Stimulated activated CD8-positive, alpha-beta memory T cell treated with anti-CD3 and anti-CD28 coated beads, Interleukin-7, amount 100 ng/mL, for 48 hours (primary cell): ENCODE results near the gene OVOL1.
"Not testable (repeated sequence)": the region's sequence is repeated elsewhere in the genome, so short reads cannot be mapped to it uniquely, and the experiment has no call there.

ENCODE experiments used
- DNase-seq, 2 donors: peaks; one replicate each; pipeline ENCODE4 v3.0.0-alpha.2; 2020; ENCODE audit warnings: low read depth in 1 of 2; ENCODE audit errors: extremely low read depth in 1 of 2

OVOL1 gene

DNA sequence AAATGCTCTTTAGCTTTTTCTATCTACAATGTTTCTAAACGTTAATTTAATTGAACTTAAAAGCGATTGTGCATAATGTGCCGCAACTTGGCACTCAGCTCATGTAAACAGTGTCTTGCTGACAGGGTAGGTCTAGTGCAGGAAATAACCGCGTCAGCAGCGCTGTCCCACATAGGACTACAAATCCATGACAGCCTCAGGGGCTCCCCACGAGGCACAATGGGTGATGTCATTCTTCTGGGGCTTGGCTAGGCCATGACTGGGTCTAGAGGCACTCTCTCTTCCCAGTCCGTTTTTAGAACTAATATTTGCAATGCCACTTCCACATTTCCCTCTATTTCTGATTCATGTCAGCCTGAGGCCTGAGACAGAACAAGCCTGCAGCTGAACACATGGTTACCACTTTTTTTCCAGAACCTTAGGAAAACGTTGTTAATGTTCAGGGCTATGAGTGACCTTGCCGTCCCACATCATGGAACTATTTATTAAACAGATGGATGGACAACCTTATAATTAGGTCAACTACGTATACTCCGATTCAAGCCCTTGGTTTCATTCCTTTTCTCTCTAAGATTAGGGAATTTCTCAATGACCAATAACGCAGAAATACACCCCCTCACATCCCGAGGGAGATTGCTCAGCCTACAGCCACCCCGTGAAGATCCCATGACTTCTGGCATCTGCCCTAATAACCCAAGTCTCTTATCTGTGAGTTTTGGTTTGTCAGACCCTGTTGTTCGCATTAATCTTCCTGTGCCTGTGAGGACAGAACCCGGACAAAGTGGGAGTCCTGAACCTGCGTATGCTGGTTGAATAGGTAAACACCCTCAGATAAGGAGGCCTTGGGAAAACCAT lies 27.5 kb downstream of the OVOL1 start:
- DNase-seq, result no peak

DNA sequence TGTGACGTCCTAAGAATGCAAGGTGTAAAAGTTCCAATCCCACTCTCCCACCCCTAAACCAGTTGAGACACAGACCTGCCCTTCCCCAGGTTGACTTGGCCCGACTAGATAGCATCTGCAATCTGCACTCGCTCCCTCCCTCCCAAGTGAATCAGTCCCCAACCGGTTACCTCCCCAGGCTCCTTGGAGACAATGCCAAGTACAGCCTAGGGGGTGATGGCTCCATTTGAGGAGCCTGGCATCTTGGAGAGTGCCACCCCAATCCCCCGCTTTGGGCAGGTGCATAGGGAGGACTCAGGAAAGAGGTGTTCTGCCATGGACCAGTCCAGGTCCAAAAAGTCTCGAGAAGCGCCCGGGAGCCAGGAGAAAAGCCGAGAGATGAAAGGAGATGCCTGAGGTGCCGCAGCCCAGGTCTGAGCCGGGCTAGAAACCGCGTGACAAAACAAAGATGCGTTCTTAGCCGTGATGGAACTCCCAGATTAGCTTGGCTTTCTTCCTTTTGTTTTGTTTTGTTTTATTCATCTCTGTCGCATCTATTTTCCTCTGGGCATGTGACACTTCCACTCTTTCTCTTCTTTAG lies 28.2 kb downstream of the OVOL1 start:
- no peak for DNase-seq

- DNase-seq, result no peak
These were observed 29.8 kb downstream of the OVOL1 start for GRCh38 chr11:65816696-65817095.

DNA sequence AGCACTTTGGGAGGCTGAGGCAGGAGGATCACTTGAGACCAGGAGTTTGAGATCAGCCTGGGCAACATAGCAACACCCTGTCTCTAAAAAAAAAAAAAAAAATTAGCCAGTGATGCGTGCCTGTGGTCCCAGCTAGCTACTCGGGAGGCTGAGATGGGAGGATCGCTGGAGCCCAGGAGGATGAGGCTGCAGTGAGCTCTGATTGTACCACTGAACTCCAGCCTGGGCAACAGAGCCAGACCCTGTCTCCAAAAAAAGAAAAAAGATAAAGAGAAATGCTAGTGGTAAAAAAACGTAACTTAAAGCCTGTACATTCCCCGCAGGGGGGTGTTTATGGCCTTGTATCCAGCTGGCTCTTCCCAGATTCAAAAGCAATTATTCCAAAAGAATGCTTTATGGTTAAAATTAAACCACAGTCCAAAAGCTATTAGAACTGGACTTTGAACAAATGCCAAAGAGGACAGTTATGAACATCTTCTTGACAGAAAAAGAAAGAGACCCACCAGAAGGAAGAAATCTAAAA lies 30.5 kb downstream of the OVOL1 start:
- DNase-seq, result no peak

GRCh38 chr11:65817835-65818680 lies 31.2 kb downstream of the OVOL1 start:
- DNase-seq, result peak; percentile 84 to 85

DNA sequence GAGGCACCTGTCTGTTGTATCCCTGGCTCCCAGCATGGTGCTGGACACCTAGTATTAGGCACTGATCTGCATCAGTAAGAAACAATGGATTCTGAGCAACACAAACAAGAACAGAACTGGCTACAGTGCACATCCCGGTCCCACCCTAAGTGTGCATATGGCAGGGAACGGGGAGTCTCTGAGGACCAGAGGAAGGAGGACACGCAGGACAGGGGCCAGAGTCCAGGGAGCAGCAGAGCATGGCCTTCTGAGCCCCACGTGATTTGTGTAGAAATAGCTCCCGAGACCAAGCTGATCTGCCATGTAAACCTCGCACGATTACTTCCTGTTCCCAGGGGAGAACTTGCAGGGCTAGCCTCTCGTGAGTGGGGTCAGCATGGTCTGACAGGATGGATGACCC lies 34.2 kb downstream of the OVOL1 start:
- DNase-seq, result no peak

DNA sequence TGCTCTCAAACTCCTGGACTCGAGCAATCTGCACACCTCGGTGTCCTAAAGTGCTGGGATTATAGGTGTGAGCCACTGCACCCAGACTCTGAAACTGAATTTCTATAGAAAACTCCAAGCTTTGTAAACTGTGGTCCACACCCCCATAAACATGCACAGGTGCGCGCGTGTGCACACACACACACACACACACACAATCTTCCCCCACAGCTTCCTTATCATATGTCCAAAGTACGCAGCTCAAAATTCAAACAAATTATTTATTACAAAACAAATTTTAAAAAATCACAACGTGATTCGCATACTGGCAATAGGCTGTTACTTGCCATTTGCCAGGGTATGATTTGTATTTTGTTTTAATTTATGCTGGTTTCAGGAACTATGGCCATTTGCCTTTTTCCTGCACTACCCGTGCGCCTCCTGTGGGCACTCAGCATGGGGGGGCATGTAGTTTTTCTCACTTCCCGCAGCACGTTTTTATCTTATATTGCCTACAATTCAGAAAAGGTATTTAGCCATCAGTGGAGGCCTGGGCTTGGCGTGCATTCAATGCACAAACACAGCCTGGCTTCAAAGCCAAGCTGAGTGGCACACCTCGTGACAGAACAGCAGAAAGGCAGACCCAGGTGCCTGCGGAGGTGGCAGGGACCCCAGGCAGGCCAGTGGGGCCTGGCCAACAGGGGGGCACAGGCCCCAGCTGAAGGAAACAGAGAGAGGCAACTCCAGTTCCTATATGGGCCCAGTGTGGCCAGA lies 36.1 kb downstream of the OVOL1 start:
- no peak for DNase-seq

GRCh38 chr11:65826984-65827735 lies 40.3 kb downstream of the OVOL1 start:
- no peak for DNase-seq

GRCh38 chr11:65829459-65829858 lies 42.6 kb downstream of the OVOL1 start:
- no peak for DNase-seq

DNA sequence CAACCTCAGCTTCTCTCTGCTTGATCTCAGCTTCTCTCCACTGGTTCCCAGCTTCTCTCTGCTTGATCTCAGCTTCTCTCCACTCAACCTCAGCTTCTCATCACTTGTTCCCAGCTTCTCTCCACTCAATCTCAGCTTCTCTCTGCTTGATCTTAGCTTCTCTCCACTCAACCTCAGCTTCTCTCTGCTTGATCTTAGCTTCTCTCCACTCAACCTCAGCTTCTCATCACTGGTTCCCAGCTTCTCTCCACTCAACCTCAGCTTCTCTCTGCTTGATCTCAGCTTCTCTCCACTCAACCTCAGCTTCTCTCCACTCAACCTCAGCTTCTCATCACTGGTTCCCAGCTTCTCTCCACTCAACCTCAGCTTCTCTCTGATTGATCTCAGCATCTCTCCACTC lies 45.4 kb downstream of the OVOL1 start:
- not testable (repeated sequence) for DNase-seq

GRCh38 chr11:65833297-65834030 lies 46.6 kb downstream of the OVOL1 start, which contains the start of gene SNX32:
Gene SNX32, plus strand, starts transcription at chr11:65833963. Its CDS starts 103 bp downstream, at chr11:65834066.
- DNase-seq, result peak; percentile 89 to 93

- DNase-seq, result no peak
These were observed 47.3 kb downstream of the OVOL1 start for GRCh38 chr11:65834202-65834601.

DNA sequence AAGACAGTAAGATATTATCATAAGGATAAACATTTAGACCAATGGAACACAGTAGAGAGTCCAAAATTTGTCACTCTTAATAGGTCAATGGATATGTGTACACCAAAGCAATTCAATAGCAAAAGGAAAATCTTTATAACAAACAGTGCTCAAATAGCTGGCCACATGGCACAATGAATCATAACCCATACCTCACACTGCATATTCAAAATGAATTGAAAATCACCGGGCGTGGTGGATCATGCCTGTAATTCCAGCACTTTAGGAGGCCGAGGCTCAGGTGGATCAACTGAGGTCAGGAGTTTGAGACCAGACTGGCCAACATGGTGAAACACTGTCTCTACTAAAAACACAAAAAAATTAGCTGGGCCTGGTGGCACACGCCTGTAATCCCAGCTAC lies 55.3 kb downstream of the OVOL1 start:
- DNase-seq, result no peak

DNA sequence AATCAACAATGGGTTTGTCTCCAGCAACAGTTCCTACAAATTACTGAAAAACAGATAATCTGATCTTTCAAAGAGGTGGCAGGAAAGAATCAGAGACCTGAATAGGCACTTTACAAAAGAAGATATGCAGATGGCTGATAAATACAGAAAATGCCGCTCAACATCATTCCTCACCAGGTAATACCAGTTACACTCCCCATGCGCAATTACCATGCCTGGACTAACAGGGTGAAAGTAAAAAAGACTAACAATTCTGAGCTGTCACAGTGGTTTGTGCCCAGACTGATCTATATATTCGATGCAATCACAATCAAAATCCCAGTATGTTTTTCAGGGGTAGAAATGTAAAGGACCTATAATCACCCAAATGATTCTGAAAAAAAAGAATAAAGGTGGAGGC lies 56.9 kb downstream of the OVOL1 start:
- no peak for DNase-seq

GRCh38 chr11:65844231-65844872 lies 57.5 kb downstream of the OVOL1 start:
- DNase-seq, result no peak
